Measurements from ENCODE around the gene TMEM131.

DNA sequence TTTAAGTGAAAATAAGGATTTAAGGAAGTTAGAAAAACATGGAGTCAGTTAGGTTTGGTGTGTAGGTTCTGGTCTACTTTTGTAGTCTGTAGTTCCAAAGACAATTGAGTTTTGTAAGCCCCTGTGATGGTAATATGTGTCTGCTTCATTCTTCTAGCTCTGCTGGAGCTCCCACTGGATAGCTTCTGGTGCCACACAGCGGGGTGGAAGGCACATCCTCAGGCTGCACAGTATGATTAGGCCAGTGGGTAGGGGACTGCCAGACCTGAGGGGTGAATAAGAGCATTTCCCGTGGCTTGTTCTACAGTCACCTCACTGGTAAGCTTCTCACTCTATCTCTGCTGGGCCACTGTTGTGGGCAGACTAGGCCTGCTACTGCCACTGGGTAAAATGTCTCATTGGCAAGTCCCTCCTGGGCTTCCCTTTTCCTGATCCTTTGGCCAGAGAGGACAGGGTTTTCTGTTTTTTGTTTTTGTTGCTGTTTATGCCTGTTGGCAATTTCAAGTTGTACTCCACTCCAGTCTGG is 44.5 kb downstream of the TMEM131 start:
- TF ChIP-seq, protein P1, sequence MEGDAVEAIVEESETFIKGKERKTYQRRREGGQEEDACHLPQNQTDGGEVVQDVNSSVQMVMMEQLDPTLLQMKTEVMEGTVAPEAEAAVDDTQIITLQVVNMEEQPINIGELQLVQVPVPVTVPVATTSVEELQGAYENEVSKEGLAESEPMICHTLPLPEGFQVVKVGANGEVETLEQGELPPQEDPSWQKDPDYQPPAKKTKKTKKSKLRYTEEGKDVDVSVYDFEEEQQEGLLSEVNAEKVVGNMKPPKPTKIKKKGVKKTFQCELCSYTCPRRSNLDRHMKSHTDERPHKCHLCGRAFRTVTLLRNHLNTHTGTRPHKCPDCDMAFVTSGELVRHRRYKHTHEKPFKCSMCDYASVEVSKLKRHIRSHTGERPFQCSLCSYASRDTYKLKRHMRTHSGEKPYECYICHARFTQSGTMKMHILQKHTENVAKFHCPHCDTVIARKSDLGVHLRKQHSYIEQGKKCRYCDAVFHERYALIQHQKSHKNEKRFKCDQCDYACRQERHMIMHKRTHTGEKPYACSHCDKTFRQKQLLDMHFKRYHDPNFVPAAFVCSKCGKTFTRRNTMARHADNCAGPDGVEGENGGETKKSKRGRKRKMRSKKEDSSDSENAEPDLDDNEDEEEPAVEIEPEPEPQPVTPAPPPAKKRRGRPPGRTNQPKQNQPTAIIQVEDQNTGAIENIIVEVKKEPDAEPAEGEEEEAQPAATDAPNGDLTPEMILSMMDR (conservative IDR thresholded peaks at IDR 0.05): no peak
- no peak for TF ChIP-seq ZFX (IDR thresholded peaks at IDR 0.05)
